Psoas muscle (tissue), 8 donors: ENCODE data around the gene STAB2. TPM values are rescaled to one million over a fixed set of nuclear protein-coding genes. Genes with fewer than 3 reads are reported as not detected.

Source experiments
- ATAC-seq, 4 donors: fragments of 200-7000 bp; cut with Tn5 transposase; one replicate each; pipeline ENCODE4 v1.9.1; 2020; ENCODE audit warnings: moderate library complexity in 3 of 4, mild to moderate bottlenecking in 2 of 4
- DNase-seq, 2 donors: peaks; one replicate each; pipeline ENCODE4 v3.0.0-alpha.2; 2020
- H3K27ac ChIP-seq: fragments of 200-600 bp; one replicate; pipeline ENCODE4 v1.8.0; 2022
- H3K27me3 ChIP-seq, 3 donors: fragments of 200-600 bp in 1 of 3; one replicate each; pipeline versions ENCODE4 v1.6.1 to v1.8.0; 2013 to 2022; ENCODE audit warnings: low read length in 2 of 3, mild to moderate bottlenecking in 2 of 3, moderate library complexity in 1 of 3; ENCODE audit not compliant: insufficient read depth in 3 of 3
- H3K36me3 ChIP-seq, 2 donors: fragments of 200-600 bp in 1 of 2; one replicate each; pipeline versions ENCODE4 v1.6.1 to v1.8.0; 2013 to 2022; ENCODE audit warnings: low read depth in 1 of 2, mild to moderate bottlenecking in 1 of 2, moderate library complexity in 1 of 2; ENCODE audit not compliant: insufficient read depth in 1 of 2
- H3K4me1 ChIP-seq: fragments of 200-600 bp; one replicate; pipeline ENCODE4 v1.8.0; 2022
- H3K4me3 ChIP-seq: fragments of 200-600 bp; one replicate; pipeline ENCODE4 v1.8.0; 2022; ENCODE audit warnings: mild to moderate bottlenecking
- H3K9me3 ChIP-seq: fragments of 200-600 bp; one replicate; pipeline ENCODE4 v1.8.0; 2022
- WGBS, 3 donors: extraction: QIAGEN DNeasy Blood & Tissue Kit; methylation state at CpG; one replicate each; pipeline versions ENCODE4 v1.1.6 to v1.1.7; 2013; 5-methylcytosine and 5-hydroxymethylcytosine counted together
- intact Hi-C, 2 donors: fragments of 100-400 bp; cut with DNase I; formaldehyde crosslinking; loops; one replicate each; pipeline versions ENCODE4 v1.11.0 to v1.14.2; 2022
- polyA plus RNA-seq, 3 donors: library from polyadenylated mRNA; stranded (reverse); fragments of 200-250 nt; gene quantifications; one replicate each; pipeline ENCODE4 v1.2.3, GENCODE V29; 2013
- total RNA-seq, 4 donors: library from RNA; stranded (reverse); fragmentation: NEBNext Ultra II Directional in 2 of 4; extraction: Animal tissue kit (Norgen Biotek cat#: 25700) in 2 of 4; gene quantifications; one replicate each; pipeline versions ENCODE4 v1.2.1 to v1.2.4, GENCODE V29; 2021 to 2023
- TF ChIP-seq, protein P1 (sequence below): fragments of 200-600 bp; IDR thresholded peaks from one replicate; pipeline ENCODE4 v1.8.0; 2022; ENCODE audit warnings: antibody characterized with exemption
- donor health status: healthy with polysubstance abuse.
- donor health status: DM: no; HTN: no; CAD: no; lungs with moderate emphysema.
- donor health status: Bipolar disorder and iron deficiency.
- donor health status: healthy.
- donor health status: DM: yes; HTN: yes; CAD: no.
- donor health status: DM: no; HTN: no; CAD: no.
- donor health status: DM: no; HTN: no; CAD: no.
- donor health status: DM: yes; HTN: yes; CAD: no.

STAB2 gene
- total and polyA plus RNA-seq, 7 donors = under 0.01 to 0.32 (median 0.06) TPM; not detected in 2

GRCh38 chr12:103627189-103627855 is 40.2 kb downstream of the STAB2 start:
- Histone ChIP-seq H3K4me3 (no peak overlapping the region), H3K27me3 (no peaks in the 10 kb centered on the region), H3K4me1 (peaks cover 16% of the 10 kb centered on the region), H3K36me3 (no peaks in the 10 kb centered on the region), H3K9me3 (no peaks in the 10 kb centered on the region), H3K27ac (peak overlapping the region; percentile 67)
- ATAC-seq (peak; percentile 65 to 78 (median 73)), DNase-seq (peak in 1 of 2 donors; percentile 54)
- WGBS, 3 donors = 27 to 41% (median 29%) methylated on average over 3 of the region's 3 CpGs
- intact Hi-C loops = loop anchor here in 1 of 2 donors (5.0 to 10.0 kb wide), 2 partner anchors 255 to 487 kb away; no protein-coding TSS in a partner anchor
- TF ChIP-seq, protein P1, sequence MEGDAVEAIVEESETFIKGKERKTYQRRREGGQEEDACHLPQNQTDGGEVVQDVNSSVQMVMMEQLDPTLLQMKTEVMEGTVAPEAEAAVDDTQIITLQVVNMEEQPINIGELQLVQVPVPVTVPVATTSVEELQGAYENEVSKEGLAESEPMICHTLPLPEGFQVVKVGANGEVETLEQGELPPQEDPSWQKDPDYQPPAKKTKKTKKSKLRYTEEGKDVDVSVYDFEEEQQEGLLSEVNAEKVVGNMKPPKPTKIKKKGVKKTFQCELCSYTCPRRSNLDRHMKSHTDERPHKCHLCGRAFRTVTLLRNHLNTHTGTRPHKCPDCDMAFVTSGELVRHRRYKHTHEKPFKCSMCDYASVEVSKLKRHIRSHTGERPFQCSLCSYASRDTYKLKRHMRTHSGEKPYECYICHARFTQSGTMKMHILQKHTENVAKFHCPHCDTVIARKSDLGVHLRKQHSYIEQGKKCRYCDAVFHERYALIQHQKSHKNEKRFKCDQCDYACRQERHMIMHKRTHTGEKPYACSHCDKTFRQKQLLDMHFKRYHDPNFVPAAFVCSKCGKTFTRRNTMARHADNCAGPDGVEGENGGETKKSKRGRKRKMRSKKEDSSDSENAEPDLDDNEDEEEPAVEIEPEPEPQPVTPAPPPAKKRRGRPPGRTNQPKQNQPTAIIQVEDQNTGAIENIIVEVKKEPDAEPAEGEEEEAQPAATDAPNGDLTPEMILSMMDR = no peak

DNA sequence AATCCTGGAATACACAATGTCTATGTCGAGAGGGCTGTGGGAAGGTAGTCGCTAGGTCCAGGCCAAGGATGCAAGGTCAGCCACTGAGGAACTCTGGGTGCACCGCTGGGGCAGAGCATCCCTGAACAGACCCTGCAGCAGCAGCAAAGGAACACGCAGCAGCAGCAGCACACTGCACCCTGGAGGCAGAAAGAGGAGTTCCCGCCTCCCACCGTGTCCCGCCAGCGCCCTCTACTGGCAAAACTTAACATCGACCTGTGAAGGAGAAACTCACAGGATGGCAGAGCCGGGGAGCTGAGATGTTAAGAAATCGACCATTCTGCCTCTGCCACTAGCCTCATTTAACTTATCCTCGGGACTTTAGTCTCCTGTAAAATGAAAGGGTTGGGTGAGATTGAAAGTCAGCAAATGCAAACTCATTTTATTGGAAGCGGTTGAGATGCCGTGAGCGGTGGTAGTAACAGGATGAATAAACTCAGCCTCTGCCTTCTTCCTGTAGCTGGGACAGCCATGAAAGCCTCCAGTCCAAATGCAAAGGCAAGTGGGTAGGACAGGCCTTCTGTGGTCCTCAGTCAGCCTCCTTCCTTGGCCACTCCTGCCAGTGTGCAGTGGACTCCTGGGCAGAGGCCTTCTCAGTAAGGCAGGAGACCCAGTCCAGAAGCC is 45.6 kb downstream of the STAB2 start:
- Histone ChIP-seq H3K4me1 (peaks cover 3% of the 10 kb centered on the region), H3K4me3 (no peak overlapping the region), H3K27ac (no peak overlapping the region), H3K36me3 (no peaks in the 10 kb centered on the region), H3K27me3 (no peaks in the 10 kb centered on the region), H3K9me3 (no peaks in the 10 kb centered on the region)
- TF ChIP-seq, protein P1 = peak; percentile 43
- 38 to 50% (median 44%) methylated on average over 15 of the region's 15 CpGs for WGBS, 3 donors
- peak in 2 of 4 donors; percentile 33 to 44 for ATAC-seq
- DNase-seq = peak; percentile 18 to 56
- intact Hi-C loops = loop anchor here in 1 of 2 donors (5.0 kb wide), 1 partner anchor 240 kb away; no protein-coding TSS in a partner anchor

- Histone ChIP-seq H3K4me3 (no peak overlapping the region), H3K27ac (no peak overlapping the region), H3K4me1 (no peaks in the 10 kb centered on the region), H3K36me3 (no peaks in the 10 kb centered on the region), H3K27me3 (no peaks in the 10 kb centered on the region), H3K9me3 (no peaks in the 10 kb centered on the region)
- intact Hi-C loops = loop anchor here (5.0 kb wide), 2 partner anchors 233 to 238 kb away; no protein-coding TSS in a partner anchor
- TF ChIP-seq, protein P1 = no peak
- DNase-seq = no peak
- 74 to 76% (median 75%) methylated on average over 4 of the region's 4 CpGs for WGBS, 3 donors
- no peak for ATAC-seq
These were observed 47.7 kb downstream of the STAB2 start for GRCh38 chr12:103634732-103635131.

DNA sequence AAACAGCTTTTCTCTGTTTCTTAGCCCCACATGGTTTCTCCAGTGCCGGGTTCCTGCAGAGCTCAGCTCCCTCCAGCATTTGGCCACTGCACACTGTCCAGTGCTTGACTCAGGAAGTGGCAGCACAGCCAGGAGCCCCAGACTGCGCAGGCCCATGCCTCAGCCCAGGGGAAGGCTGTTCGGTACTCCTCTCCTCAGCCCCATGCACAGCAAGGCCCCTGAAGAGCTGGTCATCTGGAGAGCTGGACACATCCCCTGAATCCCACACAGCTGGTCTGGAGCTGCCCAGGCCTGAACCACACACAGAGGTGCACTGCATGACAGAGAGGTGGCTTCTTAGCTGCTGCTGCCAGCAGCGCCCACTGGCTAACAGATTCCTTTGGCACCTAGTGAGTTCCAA is 48.3 kb downstream of the STAB2 start:
- Histone ChIP-seq H3K36me3 (no peaks in the 10 kb centered on the region), H3K4me1 (no peaks in the 10 kb centered on the region), H3K9me3 (no peaks in the 10 kb centered on the region), H3K4me3 (no peak overlapping the region), H3K27ac (no peak overlapping the region), H3K27me3 (no peaks in the 10 kb centered on the region)
- TF ChIP-seq, protein P1 = no peak
- intact Hi-C loops = loop anchor here in 1 of 2 donors (5.0 kb wide), 1 partner anchor 232 kb away; no protein-coding TSS in a partner anchor
- ATAC-seq (no peak), DNase-seq (no peak)
- WGBS, 3 donors = 91 to 93% (median 92%) methylated on average over 4 of the region's 4 CpGs
